ENCODE data around the gene HLA-DRA. TPM values are rescaled to one million over a fixed set of nuclear protein-coding genes. Genes with fewer than 3 reads are reported as not detected.

The HLA-DRA gene
- total and polyA plus RNA-seq, 2 experiments from 2014 or later: 6.9 to 7.7 TPM

- TF ChIP-seq, protein P1, sequence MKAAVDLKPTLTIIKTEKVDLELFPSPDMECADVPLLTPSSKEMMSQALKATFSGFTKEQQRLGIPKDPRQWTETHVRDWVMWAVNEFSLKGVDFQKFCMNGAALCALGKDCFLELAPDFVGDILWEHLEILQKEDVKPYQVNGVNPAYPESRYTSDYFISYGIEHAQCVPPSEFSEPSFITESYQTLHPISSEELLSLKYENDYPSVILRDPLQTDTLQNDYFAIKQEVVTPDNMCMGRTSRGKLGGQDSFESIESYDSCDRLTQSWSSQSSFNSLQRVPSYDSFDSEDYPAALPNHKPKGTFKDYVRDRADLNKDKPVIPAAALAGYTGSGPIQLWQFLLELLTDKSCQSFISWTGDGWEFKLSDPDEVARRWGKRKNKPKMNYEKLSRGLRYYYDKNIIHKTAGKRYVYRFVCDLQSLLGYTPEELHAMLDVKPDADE (IDR thresholded peaks at IDR 0.05): no peak
These were observed 28.8 kb upstream of the HLA-DRA start (continued) for GRCh38 chr6:32410906-32411305.

- Histone ChIP-seq H3K27me3 (ENCODE audit: insufficient read depth) (peaks cover 11% of the 10 kb centered on the region), H3K27ac (ENCODE audit: low read depth) (no peak overlapping the region), H3K9me2 (ENCODE audit: insufficient read depth) (no peaks in the 10 kb centered on the region), H2AFZ (no peak overlapping the region), H4K20me1 (replicated peaks; ENCODE audit: insufficient read depth) (no peaks in the 10 kb centered on the region), H3K36me3 (ENCODE audit: insufficient read depth) (no peaks in the 10 kb centered on the region), H3K4me1 (ENCODE audit: insufficient read depth) (no peaks in the 10 kb centered on the region), H3K4me3 (no peak overlapping the region), H3K79me2 (replicated peaks; ENCODE audit: insufficient read depth) (no peaks in the 10 kb centered on the region), H3K4me2 (no peak overlapping the region), H3F3A (replicated peaks; ENCODE audit: low read depth) (no peaks in the 10 kb centered on the region)
- DNase-seq (ENCODE audit: low spot score) (no peak), ATAC-seq (no peak)
- peaks cover 9% of the 10 kb centered on the region for H3K4me1 Mint-ChIP-seq
- no peaks in the 10 kb centered on the region for H3K36me3 Mint-ChIP-seq (ENCODE audit: low read depth)
- H3K27me3 Mint-ChIP-seq (ENCODE audit: insufficient read depth, low read depth, poor library complexity): peaks cover 11% of the 10 kb centered on the region
- no peak overlapping the region for H3K4me3 Mint-ChIP-seq
- H3K27ac Mint-ChIP-seq: no peak overlapping the region
- no peaks in the 10 kb centered on the region; the same call in 2 of the 3 replicates for H3K9me3 Mint-ChIP-seq
- TF ChIP-seq EZH2 (IDR thresholded peaks at IDR 0.05; ENCODE audit: low read depth, unreplicated experiment): no peak
- TF ChIP-seq JUNB (IDR thresholded peaks at IDR 0.05; ENCODE audit: unreplicated experiment): no peak
- TF ChIP-seq POLR2AphosphoS5 (IDR thresholded peaks at IDR 0.05; ENCODE audit: low read depth): no peak
- TF ChIP-seq EZH2phosphoT487 (IDR thresholded peaks at IDR 0.05; ENCODE audit: unreplicated experiment): no peak
- no peak for TF ChIP-seq NANOG (IDR thresholded peaks at IDR 0.05; ENCODE audit: borderline replicate concordance)
- TF ChIP-seq ZNF462 (CRISPR knock-in tag; IDR thresholded peaks at IDR 0.05): no peak
- TF ChIP-seq STAT1 (IDR thresholded peaks at IDR 0.05; ENCODE audit: unreplicated experiment): no peak
- TF ChIP-seq, protein P1 (IDR thresholded peaks at IDR 0.05): no peak
- TF ChIP-seq CREB1 (CRISPR knock-in tag; IDR thresholded peaks at IDR 0.05; ENCODE audit: low read depth): no peak
- no peak for TF ChIP-seq ZNF331 (CRISPR knock-in tag; IDR thresholded peaks at IDR 0.05; ENCODE audit: low read depth)
- TF ChIP-seq ZNF114 (CRISPR knock-in tag; IDR thresholded peaks at IDR 0.05): no peak
- no peak for TF ChIP-seq REST (IDR thresholded peaks at IDR 0.05; ENCODE audit: unreplicated experiment)
These were observed 27.9 kb upstream of the HLA-DRA start for GRCh38 chr6:32411566-32412327.

All from GM23338 (cell line).